ENCODE results near the gene RAB11FIP4.

The RAB11FIP4 gene

DNA sequence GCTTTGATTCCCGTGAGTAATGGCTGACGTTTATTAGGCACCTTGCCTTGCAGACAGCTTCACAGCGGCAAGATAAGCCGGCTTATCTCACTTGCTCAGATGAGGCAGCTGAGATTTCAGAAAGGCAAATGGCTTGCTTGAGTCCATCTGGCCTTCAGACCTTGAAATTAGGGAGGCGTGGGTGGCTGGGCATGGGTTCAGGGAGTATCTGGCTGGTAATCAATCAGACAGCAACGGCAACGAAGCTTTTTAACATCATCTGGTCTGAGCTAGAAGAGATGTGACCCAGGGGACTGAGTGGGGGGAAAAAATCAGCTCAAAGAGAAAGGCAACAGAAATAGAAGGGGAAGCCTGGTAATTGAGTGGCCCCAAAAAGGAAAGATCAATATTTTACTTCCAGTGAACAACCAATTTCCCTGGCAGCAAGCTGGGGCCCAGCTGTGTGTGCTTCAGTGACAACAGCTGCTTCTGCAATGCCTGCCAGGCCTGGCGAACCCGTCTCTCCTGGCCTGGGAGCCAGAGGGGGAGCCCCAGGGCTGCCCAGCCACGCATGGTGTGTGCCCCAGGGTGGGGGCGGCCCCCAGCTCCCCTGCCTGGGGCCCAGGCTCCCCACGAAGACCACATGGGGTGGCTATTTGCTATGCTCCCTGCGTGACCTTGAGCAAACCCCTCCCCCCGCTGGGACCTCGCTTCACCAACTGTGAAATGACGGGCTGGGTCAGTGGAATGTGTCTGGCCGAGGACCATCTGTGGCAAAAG is 34.0 kb downstream of the RAB11FIP4 start:
- TF ChIP-seq, protein P1, sequence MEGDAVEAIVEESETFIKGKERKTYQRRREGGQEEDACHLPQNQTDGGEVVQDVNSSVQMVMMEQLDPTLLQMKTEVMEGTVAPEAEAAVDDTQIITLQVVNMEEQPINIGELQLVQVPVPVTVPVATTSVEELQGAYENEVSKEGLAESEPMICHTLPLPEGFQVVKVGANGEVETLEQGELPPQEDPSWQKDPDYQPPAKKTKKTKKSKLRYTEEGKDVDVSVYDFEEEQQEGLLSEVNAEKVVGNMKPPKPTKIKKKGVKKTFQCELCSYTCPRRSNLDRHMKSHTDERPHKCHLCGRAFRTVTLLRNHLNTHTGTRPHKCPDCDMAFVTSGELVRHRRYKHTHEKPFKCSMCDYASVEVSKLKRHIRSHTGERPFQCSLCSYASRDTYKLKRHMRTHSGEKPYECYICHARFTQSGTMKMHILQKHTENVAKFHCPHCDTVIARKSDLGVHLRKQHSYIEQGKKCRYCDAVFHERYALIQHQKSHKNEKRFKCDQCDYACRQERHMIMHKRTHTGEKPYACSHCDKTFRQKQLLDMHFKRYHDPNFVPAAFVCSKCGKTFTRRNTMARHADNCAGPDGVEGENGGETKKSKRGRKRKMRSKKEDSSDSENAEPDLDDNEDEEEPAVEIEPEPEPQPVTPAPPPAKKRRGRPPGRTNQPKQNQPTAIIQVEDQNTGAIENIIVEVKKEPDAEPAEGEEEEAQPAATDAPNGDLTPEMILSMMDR (IDR thresholded peaks at IDR 0.05; ENCODE audit: low read depth, low read length, missing control alignments): no peak
- DNase-seq (ENCODE audit: extremely low read depth, low read depth): no peak
- no peak overlapping the region for H3K4me3 ChIP-seq (replicated peaks; ENCODE audit: low read depth, low read length)

DNA sequence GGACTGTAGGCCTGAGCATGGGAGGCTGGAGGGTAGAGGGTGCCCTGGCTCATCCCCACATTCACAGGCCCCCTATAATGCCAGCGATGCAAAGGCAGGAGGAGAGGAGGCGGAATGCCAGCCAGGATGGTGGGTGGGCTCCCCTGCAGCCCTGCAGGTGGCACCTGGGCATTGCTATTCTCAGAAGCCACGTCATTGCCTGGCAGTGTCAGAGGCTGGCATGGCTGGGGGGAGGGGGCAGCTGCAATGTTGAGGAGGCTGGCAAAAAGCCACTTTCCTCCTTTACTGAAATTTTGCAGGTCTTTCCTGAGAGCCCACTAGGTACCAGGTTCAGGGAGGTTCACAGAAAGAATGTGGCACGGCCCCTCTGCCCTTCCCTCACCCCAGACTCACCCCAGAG is 36.2 kb downstream of the RAB11FIP4 start:
- TF ChIP-seq, protein P1 (IDR thresholded peaks at IDR 0.05; ENCODE audit: low read depth, low read length, missing control alignments): no peak
- no peak for DNase-seq (ENCODE audit: extremely low read depth, low read depth)
- H3K4me3 ChIP-seq (replicated peaks; ENCODE audit: low read depth, low read length): no peak overlapping the region

DNA sequence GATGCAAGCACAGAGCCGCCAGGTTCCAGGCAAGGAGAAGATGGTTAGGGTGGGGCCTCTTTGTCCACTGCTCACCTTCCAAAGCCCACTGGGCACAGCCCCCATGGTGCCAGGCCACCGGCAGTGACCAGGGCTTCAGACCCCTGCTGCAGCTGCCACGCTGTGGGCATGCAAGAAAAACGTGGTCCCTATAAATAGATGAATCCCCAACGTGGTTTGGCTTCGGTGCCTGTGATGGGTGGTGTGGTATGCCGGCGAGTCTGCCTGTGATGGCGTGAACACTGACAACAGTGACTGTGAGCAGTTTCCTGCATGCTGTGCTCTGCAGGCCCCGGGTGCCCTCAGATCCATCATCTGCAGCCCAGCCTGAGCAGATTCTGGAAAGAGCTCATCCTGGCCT is 36.6 kb downstream of the RAB11FIP4 start:
- H3K4me3 ChIP-seq (replicated peaks; ENCODE audit: low read depth, low read length): no peak overlapping the region
- no peak for DNase-seq (ENCODE audit: extremely low read depth, low read depth)
- TF ChIP-seq, protein P1 (IDR thresholded peaks at IDR 0.05; ENCODE audit: low read depth, low read length, missing control alignments): no peak

DNA sequence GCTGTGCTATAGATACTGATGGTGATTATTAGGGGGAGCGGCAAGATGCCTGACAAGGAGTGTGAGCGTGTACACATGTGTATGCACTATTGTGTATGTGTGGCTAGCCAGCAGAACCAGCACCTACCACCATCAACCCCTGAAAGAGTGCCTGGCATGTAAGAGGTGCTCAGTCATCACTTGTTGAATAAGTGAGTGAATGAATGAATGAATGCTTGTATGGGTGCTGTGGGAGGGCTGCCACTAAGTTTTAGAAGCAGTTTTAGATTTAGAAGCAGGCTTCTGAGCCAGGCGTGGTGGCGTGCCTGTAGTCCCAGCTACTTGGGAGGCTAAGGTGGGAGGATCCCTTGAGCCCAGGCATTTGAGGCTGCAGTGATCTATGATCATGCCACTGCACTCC is 37.0 kb downstream of the RAB11FIP4 start:
- DNase-seq (ENCODE audit: extremely low read depth, low read depth): no peak
- TF ChIP-seq, protein P1 (IDR thresholded peaks at IDR 0.05; ENCODE audit: low read depth, low read length, missing control alignments): no peak
- no peak overlapping the region for H3K4me3 ChIP-seq (replicated peaks; ENCODE audit: low read depth, low read length)

DNA sequence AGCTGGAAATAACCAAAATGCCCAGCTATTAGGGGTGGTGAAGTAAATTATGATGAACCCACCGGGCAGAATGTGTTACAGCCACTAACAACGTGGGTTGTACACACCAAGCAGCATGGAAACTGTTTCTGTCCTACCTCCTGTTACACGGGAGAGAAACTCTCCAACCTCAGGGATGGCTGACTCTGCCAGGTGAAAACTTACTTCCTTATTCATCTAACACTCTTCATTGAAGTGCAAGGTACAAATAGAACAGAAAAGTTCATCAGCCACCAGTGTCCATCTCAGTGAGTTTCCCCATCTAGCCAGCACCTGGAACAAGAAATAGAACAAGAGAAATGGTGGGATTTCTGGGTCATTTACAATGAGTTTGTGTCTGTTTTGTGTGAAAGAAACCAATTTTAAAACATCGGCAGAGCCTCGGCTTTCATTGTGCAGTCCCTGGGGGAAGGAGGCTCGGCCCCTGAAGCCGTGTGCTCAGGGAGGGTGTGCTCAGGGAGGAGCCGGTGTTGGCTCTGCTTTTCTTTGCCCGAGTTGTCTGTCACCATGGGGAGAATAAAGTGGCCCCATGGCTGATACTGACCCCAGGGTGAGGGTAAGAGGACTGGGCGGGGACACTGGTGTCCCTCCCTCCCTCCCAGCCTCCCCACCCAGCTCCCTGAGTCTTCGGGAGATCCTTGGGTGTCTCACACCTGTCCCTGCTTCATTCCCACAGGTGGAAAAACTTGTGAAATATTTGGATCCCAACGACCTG is 39.8 kb downstream of the RAB11FIP4 start:
- TF ChIP-seq, protein P1 (IDR thresholded peaks at IDR 0.05; ENCODE audit: low read depth, low read length, missing control alignments): no peak
- H3K4me3 ChIP-seq (replicated peaks; ENCODE audit: low read depth, low read length): no peak overlapping the region
- DNase-seq (ENCODE audit: extremely low read depth, low read depth): no peak

DNA sequence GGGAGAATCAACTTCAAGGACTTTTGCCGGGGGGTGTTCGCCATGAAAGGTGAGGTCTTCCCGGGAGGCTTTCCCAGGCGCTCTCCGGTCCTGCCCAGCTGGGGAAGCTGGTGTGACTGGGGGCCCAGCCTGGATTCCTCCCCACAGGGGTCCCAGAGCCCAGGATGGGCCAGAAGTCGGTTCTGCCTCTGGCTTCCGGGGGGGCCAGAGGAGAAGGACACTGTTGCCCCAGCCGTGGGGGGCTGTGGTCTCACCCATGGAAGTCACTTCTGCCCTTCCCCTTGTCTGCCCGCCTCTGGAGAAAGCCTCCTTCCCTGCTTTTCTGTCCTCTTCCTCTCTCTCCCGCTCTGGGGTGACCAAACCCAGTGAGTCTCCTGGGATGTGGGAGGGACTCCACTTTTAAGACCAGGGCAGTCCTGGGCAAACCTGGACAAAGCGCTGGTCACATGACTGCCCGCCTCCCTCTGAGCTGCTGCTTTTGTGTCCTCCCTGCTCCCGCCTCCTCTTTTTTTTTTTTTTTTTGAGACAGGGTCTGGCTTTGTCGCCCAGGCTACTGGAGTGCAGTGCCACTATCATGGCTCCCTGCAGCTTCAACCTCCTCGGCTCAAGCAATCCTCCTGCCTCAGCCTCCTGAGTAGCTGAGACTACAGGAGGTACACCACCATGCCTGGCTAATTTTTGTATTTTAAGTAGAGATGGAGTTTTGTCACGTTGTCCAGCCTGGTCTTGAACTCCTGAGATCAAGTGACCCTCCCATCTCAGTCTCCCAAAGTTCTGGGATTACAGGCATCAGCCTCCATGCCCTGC is 40.6 kb downstream of the RAB11FIP4 start:
- TF ChIP-seq, protein P1 (IDR thresholded peaks at IDR 0.05; ENCODE audit: low read depth, low read length, missing control alignments): no peak
- no peak for DNase-seq (ENCODE audit: extremely low read depth, low read depth)
- no peak overlapping the region for H3K4me3 ChIP-seq (replicated peaks; ENCODE audit: low read depth, low read length)

All from HFF-Myc (cell line).